BE2C (cell line): ENCODE measurements around the gene CCDC102B.

ENCODE experiments used
- DNase-seq: peaks from one replicate; pipeline ENCODE4 v3.0.0-alpha.2; 2020
- H3K27me3 ChIP-seq: fragments of 250-450 bp; sonication (Bioruptor Pico); 2 replicates; pipeline ENCODE4 v1.5.1; 2020; ENCODE audit warnings: mild to moderate bottlenecking
- H3K36me3 ChIP-seq: fragments of 250-450 bp; sonication (Bioruptor Pico); 2 replicates; pipeline ENCODE4 v1.5.1; 2020; ENCODE audit warnings: mild to moderate bottlenecking
- H3K4me1 ChIP-seq: fragments of 250-450 bp; sonication (Bioruptor Pico); 2 replicates; pipeline ENCODE4 v1.5.1; 2020
- H3K4me3 ChIP-seq: 2 replicates; pipeline ENCODE4 v1.5.1; 2011; ENCODE audit warnings: low read depth, low read length
- H3K9me3 ChIP-seq: fragments of 250-450 bp; sonication (Bioruptor Pico); 2 replicates; pipeline ENCODE4 v1.5.1; 2020
- CTCF ChIP-seq: IDR thresholded peaks from 2 replicates; pipeline ENCODE4 v1.5.1; 2012; ENCODE audit warnings: mild to moderate bottlenecking, low read depth, low read length

The CCDC102B gene

GRCh38 chr18:69085951-69086350, 288.1 kb downstream of the CCDC102B start:
- H3K9me3 ChIP-seq = no peaks in the 10 kb centered on the region
- no peaks in the 10 kb centered on the region for H3K4me1 ChIP-seq
- no peak for DNase-seq
- H3K27me3 ChIP-seq = no peaks in the 10 kb centered on the region
- no peak for TF ChIP-seq CTCF
- H3K36me3 ChIP-seq = no peaks in the 10 kb centered on the region
- no peak overlapping the region for H3K4me3 ChIP-seq

GRCh38 chr18:69088973-69089372, 291.1 kb downstream of the CCDC102B start:
- no peak for TF ChIP-seq CTCF
- no peaks in the 10 kb centered on the region for H3K9me3 ChIP-seq
- no peaks in the 10 kb centered on the region for H3K36me3 ChIP-seq
- H3K4me3 ChIP-seq = no peak overlapping the region
- H3K27me3 ChIP-seq = no peaks in the 10 kb centered on the region
- no peak for DNase-seq
- H3K4me1 ChIP-seq = no peaks in the 10 kb centered on the region

DNA sequence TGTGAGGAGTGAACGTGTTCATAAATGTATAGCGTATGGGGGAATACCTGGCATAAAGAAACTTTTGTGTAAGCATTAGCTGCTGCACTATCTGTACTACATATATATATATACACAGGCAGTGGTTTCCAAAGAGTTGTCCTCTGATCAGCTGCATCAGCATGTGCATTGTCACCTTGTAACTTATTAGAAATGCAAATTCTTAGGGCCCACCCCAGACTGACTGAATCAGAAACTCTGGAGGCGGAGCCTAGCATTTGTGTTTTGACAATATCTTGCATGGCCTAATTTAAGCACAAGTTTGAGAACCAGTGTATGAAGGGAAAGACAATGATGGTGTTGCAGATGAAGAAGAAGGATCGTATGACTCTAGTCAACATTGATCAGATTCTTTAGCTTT, 299.5 kb downstream of the CCDC102B start:
- DNase-seq = no peak
- Histone ChIP-seq H3K27me3 (no peaks in the 10 kb centered on the region), H3K4me3 (no peak overlapping the region), H3K9me3 (no peaks in the 10 kb centered on the region), H3K36me3 (no peaks in the 10 kb centered on the region), H3K4me1 (no peaks in the 10 kb centered on the region)
- TF ChIP-seq CTCF = no peak

DNA sequence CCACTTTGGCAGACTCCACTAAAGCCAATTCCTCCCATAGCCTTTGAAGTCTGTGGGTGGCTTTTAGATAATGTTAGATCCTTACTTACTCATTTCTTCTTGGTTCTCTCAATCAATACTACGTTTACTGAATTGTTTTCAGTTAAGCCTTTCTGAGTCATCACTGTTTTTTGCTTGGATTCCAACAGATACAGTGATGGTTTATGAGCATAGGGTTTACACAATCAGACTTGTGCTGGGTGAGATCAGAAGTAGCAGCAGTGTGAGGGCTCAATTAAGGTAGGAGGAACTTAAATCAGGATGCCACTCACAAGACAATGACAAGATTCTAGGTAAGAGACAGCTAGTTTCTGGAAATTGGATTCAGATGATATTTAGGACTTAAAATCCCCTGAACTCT, 305.1 kb downstream of the CCDC102B start:
- no peak overlapping the region for H3K4me3 ChIP-seq
- no peaks in the 10 kb centered on the region for H3K36me3 ChIP-seq
- H3K27me3 ChIP-seq = no peaks in the 10 kb centered on the region
- no peak for DNase-seq
- no peaks in the 10 kb centered on the region for H3K4me1 ChIP-seq
- no peak for TF ChIP-seq CTCF
- H3K9me3 ChIP-seq = no peaks in the 10 kb centered on the region
